Measurements from ENCODE around the gene PRPF19.

Gene PRPF19

DNA sequence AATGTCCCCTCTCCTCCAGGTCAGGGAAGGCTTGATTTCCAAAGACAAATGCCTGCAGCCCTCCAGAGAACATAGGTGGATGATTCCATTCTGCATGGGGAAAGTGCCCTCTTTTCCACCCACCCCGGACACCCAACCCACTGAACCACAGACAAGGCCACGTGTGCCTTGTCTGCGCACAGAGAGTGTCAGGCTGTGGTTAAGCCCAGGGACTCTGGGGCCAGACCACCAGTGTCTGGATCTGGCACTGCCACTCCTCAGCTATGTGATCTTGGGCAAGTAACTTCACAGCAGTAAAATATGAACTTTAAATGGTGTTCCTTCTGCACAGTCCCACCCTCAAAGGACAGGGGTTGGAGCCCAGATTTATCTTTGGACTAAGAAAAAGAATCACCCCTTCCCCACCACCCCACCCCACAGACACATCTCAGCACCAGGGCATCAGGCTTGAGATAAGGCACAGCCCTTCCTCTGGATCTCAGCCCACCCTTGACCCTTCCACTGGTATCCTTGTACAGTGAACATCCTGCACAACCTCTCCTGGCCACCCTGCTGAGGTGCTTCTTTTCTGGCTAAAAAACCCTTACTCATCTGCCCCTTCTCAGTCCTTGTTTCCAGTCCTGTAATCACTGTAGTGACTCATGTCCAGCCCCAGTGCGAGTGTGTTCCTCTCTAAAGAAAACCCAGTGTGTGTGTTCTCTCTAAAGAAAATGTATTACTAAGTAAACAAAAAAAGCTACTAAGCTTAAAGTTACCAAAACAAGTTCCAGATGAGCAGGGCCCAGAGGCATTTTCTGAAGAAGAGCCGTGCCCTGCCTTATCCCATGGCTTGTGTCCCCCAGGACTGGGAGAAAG is 48.8 kb downstream of the PRPF19 start:
- DNase-seq (ENCODE audit: low read depth in 2 of 2) = no peak

DNA sequence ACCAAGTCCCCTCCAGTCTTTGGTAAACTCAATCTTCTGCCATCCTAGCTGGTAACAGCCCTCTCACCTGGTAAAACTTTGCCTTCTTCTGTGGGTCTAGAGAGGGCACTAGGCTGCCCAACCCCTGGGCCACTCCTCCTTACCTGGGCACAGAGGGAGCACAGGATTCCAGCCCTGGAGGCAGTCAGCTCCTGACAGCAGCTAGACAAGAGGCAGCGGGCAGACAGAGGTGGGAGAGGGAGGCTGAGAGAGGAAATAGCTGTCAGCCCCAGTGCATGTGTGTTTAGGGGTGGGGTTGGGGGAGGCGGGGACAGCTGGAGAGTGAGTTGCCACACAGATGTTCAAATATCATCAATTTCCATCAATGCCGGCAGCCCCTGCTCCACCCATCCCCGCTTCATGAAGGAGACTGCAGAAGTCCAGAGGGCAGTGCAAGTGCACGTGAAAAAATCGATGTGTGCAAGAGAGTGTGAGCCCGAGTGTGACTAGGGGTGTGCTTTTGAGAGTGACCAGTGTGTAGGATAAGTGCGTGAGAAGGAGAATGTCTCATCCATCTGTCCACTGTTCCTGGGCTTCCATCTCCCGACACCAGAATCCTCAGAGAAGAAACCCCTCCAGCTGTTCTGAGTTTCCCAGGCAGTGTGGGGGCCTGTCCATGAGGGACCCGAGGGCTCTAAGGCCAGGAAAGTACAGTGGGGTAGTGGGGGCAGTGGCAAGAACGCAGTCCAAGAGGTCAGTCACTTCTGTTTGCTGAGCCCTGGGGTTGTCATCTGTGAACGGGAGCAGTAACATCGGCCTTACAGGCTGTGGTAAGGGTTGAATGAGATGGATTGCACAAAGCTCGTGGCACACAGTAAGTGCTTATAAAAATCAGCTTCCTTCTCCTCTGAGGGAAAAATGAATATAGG is 50.4 kb downstream of the PRPF19 start, which contains the start of gene PTGDR2:
Gene PTGDR2, minus strand, starts transcription at position 225 of the 908 bp plus-strand sequence. CDS start 2,228 bp downstream, outside the sequence.
- DNase-seq (ENCODE audit: low read depth in 2 of 2) = no peak

GRCh38 chr11:60854847-60855725 is 51.3 kb downstream of the PRPF19 start:
- DNase-seq (ENCODE audit: low read depth in 2 of 2) = no peak

DNA sequence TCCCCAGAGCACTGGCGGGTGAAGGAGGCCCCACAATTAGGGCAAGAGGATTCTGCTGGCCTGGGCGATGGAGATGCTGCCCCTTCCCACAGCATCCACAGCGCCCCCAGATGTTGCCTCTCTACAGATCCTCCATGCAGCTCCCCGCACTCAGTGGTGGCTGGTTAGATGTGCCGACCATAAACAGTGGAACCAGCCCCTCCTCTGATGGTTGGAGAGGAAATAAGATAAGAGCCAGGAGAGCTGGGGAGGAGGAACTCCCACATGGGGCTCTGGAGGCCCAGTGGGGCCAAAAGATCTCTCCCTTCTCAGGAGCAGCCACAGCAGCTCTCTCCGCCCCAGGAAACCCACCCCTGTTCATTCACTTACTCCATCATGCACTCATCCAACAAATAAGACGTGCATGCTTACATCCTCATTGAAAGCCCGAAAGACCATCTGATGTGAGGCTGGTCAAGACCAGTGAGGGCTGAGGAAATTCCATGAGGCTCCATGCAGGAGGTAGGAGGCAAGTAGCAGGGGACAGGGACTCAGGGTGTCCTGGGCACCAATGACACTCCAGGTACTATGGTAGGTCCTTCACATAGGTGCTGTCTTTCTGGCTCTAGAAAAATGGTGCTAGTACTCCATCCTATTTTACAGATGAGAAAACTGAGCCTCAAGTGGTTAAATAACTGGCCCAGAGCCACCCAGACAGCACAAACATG is 52.1 kb downstream of the PRPF19 start:
- DNase-seq (ENCODE audit: low read depth in 2 of 2) = no peak

DNA sequence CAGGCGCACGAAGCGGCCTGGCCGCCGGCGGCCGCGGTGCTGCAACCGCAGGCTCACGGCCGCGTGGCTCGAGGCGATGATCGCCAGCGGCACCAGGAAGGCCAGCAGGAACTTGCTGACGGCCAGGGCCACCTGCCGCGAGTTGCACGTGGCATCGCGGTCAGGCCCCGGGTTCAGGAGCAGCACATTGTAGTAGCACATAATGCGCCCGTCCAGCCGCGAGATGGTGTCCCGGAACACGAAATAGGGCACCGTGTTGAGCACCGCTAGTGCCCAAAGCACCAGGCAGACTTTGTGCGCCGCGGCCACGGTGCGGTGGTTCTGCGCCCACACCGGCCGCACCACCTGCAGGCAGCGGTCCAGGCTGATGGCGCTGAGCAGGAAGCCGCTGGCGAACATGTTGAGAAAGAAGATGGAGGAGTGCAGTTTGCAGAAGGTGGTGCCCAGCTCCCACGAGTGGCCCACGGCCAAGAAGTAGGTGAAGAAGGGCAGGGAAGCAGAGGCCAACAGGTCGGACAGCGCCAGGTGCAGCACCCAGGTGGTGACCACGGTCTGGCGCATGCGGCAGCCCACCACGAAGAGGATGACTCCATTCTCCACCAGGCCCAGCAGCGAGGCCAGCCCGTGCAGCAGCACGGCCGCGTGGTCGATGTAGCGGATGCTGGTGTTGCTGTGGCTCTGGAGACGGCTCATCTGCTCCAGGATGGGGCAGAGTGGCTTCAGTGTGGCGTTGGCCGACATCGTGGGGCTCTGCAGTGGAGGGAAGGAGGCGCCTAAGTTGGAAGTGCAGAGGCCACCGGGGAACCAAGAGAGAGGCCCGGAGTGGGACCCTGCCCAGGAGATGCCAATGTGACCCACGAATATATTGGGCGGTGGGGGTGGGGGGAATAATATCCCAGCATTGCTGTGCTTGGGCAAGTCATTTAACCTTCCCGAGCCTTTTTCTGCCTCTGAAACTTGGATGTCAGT is 53.1 kb downstream of the PRPF19 start:
- DNase-seq (ENCODE audit: low read depth in 2 of 2) = no peak

DNA sequence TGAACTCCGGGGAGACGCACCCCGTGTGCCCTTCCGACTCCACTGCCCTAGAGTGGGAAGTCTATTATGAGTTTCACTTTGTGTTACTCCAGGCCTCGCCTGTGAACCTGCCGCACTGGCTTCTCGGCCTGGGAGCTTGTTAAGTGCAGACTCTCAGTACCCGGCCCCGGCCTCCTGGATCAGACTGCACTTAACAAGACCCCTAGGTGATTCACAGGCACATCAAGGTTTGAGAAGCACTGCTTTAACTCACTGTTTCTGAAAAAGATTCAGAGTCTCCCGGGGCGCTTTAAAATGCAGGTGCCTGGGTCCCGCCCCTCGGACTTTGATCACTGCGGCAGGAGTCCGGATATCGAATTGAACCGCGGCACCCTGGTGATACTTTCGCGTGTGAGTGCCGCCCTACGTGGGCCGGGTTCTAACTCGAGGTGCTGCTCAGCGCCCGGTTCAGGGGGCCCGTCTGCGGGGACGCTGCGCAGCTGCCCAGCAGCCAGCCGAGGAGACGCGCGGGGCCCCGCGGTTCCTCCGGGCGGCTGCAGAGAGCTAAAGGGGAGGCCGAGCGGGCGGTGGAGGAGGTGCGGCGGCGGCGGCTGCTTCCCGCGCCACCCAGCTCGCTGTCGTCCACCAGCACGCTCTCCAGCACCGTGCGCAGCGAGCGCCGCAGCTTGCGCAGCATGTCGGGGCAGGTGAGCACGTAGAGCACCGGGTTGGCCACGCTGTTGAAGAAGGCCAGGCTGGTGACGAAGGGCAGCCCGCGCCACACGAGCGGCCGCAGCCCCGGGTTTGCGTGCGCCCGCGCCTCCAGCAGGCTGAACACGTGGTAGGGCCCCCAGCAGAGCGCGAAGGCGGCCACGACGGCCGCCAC is 54.0 kb downstream of the PRPF19 start:
- no peak for DNase-seq (ENCODE audit: low read depth in 2 of 2)

GRCh38 chr11:60851327-60852104 is 54.9 kb downstream of the PRPF19 start:
- no peak for DNase-seq (ENCODE audit: low read depth in 2 of 2)

GRCh38 chr11:60849641-60850520 is 56.5 kb downstream of the PRPF19 start:
- DNase-seq (ENCODE audit: low read depth in 2 of 2) = no peak

- no peak for DNase-seq (ENCODE audit: low read depth in 2 of 2)
These were observed 57.7 kb downstream of the PRPF19 start for GRCh38 chr11:60848714-60849151.

- DNase-seq (ENCODE audit: low read depth in 2 of 2) = no peak
These were observed 58.5 kb downstream of the PRPF19 start for GRCh38 chr11:60847896-60848295.

DNA sequence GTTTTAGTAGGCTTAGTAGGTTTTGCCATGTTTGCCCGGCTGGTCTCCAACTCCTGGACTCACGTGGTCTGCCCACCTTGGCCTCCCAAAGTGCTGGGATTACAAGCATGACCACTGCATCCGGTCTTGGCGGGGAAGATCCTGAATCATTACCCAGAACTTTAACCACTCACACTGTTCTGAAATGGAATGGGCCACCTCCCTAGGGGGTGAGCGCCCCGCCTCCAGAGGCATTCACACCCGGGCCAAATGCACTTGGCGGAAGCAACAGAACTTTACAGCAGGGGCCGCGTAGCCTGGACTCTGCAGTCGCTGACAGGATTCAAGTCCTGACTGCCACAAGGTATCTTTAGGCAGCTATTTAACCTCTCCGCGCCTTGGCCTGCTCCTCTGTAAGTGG is 59.1 kb downstream of the PRPF19 start:
- DNase-seq (ENCODE audit: low read depth in 2 of 2) = no peak

GRCh38 chr11:60845338-60845737 is 61.0 kb downstream of the PRPF19 start:
- DNase-seq (ENCODE audit: low read depth in 2 of 2) = no peak

- DNase-seq (ENCODE audit: low read depth in 2 of 2) = no peak
These were observed 61.5 kb downstream of the PRPF19 start for GRCh38 chr11:60844870-60845221.

GRCh38 chr11:60844045-60844869 is 62.1 kb downstream of the PRPF19 start:
- DNase-seq (ENCODE audit: low read depth in 2 of 2) = no peak

DNA sequence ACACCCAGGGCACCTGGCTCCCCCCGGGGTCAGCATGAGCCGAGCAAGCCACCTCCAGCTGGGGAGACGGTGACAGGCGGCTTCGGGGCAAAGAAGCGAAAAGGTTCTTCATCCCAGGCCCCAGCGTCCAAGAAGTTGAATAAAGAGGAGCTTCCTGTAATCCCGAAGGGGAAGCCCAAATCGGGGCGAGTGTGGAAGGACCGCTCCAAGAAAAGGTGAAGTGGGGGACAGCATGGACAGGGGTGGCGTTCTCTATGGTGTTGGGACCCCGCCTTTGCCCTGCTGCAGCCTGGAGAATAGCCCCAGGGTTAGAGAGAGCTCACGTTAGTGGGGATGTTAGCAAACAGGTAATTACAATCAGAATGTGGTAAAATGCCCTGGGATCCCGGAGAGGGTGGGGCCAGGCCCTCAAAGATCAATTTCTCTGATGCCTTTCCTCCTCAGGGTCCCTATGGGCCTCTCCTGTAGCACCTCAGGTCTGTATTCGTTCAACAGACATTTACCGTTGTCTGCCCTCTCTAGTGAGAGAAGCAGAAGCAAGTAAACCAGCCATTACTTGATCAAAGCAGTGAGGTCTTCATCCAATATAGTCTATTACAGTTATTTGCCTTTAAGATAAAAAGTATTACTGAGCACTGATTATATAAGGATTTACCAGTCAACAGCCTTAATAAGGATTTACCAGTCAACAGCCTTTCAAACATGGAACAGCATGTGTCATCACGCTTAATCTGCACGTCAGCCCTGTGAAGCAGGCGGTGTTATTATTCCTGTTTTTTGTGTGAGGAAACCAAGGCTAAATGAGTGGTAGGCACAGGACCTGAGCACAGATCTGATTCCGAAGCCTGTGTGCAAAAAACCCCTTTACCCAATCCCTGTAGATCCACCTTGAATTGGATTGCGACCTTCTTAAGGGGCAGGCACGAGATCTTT is 63.5 kb downstream of the PRPF19 start:
- no peak for DNase-seq (ENCODE audit: low read depth in 2 of 2)

Data from stimulated activated CD8-positive, alpha-beta memory T cell treated with anti-CD3 and anti-CD28 coated beads, Interleukin-7, amount 100 ng/mL, for 1 hour (primary cell).